ENCODE data around the gene ZNF407. TPM values are rescaled to one million over a fixed set of nuclear protein-coding genes. Genes with fewer than 3 reads are reported as not detected.

The ZNF407 gene, protein sequence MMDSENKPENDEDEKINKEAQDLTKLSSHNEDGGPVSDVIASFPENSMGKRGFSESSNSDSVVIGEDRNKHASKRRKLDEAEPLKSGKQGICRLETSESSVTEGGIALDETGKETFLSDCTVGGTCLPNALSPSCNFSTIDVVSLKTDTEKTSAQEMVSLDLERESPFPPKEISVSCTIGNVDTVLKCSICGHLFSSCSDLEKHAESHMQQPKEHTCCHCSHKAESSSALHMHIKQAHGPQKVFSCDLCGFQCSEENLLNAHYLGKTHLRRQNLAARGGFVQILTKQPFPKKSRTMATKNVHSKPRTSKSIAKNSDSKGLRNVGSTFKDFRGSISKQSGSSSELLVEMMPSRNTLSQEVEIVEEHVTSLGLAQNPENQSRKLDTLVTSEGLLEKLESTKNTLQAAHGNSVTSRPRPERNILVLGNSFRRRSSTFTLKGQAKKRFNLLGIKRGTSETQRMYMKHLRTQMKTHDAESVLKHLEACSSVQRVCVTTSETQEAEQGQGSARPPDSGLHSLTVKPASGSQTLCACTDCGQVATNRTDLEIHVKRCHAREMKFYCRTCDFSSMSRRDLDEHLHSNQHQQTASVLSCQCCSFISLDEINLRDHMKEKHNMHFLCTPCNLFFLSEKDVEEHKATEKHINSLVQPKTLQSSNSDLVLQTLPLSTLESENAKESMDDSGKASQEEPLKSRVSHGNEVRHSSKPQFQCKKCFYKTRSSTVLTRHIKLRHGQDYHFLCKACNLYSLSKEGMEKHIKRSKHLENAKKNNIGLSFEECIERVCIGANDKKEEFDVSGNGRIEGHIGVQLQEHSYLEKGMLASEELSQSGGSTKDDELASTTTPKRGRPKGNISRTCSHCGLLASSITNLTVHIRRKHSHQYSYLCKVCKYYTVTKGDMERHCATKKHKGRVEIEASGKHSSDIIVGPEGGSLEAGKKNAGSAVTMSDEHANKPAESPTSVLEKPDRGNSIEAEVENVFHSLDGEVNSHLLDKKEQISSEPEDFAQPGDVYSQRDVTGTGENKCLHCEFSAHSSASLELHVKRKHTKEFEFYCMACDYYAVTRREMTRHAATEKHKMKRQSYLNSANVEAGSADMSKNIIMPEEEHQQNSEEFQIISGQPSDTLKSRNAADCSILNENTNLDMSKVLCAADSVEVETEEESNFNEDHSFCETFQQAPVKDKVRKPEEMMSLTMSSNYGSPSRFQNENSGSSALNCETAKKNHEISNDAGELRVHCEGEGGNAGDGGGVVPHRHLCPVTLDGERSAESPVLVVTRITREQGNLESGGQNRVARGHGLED (N-terminal part only)
- polyA plus RNA-seq (2011; rRNA removed) (2.8 and 3.6 TPM in 2 replicates), polyA minus RNA-seq (2011; rRNA and poly(A)+ RNA removed) (21.4 and 24.9 TPM in 2 replicates)

DNA sequence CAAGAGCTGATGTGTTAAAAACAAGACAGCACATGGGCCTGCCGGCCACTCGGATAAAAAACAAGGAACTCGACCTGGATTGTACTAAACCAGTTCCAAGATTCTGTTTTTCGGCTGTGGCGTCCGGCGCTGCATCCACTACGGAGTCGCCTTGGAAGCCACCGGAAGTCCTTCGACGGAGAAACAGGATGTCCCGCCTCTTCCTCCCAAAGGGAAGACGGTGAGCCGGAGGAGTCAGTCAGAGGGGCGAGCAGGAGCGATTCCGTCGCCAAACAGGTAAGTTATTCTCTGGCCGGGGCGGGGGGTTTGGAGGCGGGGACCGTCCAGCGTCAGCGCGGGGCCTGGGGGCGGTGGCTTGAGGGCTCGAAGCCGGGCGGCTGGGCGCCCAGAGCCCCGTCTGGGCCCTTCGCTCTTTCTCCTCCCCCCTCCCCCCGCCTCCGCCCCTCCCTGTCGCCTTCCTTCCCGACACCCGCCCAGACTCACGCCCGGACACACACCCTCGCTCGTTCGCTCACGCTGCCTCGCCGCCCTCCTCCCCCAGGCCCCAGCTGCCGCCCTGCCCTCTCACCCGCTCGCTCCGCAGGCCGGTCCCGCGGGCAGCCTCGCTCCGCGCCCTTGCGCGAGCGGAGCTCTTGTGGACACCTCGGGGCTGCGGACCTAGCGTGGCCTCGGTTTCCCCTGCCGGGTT is at the start of gene ZNF407:
ZNF407 (plus strand) TSS at position 209 of the 688 bp plus-strand sequence. CDS start 33,150 bp downstream, outside the sequence.
- CTCF ChIA-PET, result interaction anchor here (0.6 to 1.2 kb wide), 2 partner anchors 48 to 1846 kb away, joined by 3 read pairs; no protein-coding TSS in a partner anchor
- no peaks in the 10 kb centered on the region for H3K27me3 ChIP-seq (ENCODE audit: control insufficient read depth, insufficient read depth, low read length)
- no peaks in the 10 kb centered on the region for H3K36me3 ChIP-seq (ENCODE audit: control insufficient read depth, insufficient read depth, low read length)
- TF ChIP-seq, protein P1, sequence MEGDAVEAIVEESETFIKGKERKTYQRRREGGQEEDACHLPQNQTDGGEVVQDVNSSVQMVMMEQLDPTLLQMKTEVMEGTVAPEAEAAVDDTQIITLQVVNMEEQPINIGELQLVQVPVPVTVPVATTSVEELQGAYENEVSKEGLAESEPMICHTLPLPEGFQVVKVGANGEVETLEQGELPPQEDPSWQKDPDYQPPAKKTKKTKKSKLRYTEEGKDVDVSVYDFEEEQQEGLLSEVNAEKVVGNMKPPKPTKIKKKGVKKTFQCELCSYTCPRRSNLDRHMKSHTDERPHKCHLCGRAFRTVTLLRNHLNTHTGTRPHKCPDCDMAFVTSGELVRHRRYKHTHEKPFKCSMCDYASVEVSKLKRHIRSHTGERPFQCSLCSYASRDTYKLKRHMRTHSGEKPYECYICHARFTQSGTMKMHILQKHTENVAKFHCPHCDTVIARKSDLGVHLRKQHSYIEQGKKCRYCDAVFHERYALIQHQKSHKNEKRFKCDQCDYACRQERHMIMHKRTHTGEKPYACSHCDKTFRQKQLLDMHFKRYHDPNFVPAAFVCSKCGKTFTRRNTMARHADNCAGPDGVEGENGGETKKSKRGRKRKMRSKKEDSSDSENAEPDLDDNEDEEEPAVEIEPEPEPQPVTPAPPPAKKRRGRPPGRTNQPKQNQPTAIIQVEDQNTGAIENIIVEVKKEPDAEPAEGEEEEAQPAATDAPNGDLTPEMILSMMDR (IDR thresholded peaks at IDR 0.05; ENCODE audit: insufficient read depth, low read depth, low read length), result no peak
- H3K4me3 ChIP-seq (ENCODE audit: low read depth, low read length), result peak within 1 kb of the TSS; percentile 93
- POLR2A ChIA-PET, result interaction anchor here (0.6 to 0.7 kb wide), 3 partner anchors 335 to 909 kb away, joined by 3 to 9 read pairs (median 5); no protein-coding TSS in a partner anchor
- DNase-seq (ENCODE audit: low read depth), result peak; percentile 41

- TF ChIP-seq, protein P1 (IDR thresholded peaks at IDR 0.05; ENCODE audit: insufficient read depth, low read depth, low read length), result no peak
- ChIA-PET POLR2A (no interaction called here), CTCF (interaction anchor here (1.2 to 3.0 kb wide), 2 partner anchors 53 to 195 kb away, joined by 6 to 94 read pairs; no protein-coding TSS in a partner anchor)
- Histone ChIP-seq H3K27me3 (ENCODE audit: control insufficient read depth, insufficient read depth, low read length) (peaks cover 9% of the 10 kb centered on the region), H3K4me3 (ENCODE audit: low read depth, low read length) (no peak overlapping the region), H3K36me3 (ENCODE audit: control insufficient read depth, insufficient read depth, low read length) (no peaks in the 10 kb centered on the region)
- no peak for DNase-seq (ENCODE audit: low read depth)
Observed at GRCh38 chr18:74549591-74550104, 48.0 kb upstream of the ZNF407 start.

- no peak for DNase-seq (ENCODE audit: low read depth)
- ChIA-PET POLR2A (no interaction called here), CTCF (interaction anchor here (0.6 to 3.0 kb wide), 8 partner anchors 14 to 959 kb away, joined by 3 to 94 read pairs (median 8); no protein-coding TSS in a partner anchor)
- Histone ChIP-seq H3K36me3 (ENCODE audit: control insufficient read depth, insufficient read depth, low read length) (no peaks in the 10 kb centered on the region), H3K4me3 (ENCODE audit: low read depth, low read length) (no peak overlapping the region), H3K27me3 (ENCODE audit: control insufficient read depth, insufficient read depth, low read length) (peaks cover 15% of the 10 kb centered on the region)
- TF ChIP-seq, protein P1 (IDR thresholded peaks at IDR 0.05; ENCODE audit: insufficient read depth, low read depth, low read length), result no peak
Observed at GRCh38 chr18:74550886-74551285, 46.8 kb upstream of the ZNF407 start.

- H3K36me3 ChIP-seq (ENCODE audit: control insufficient read depth, insufficient read depth, low read length), result no peaks in the 10 kb centered on the region
- CTCF ChIA-PET, result interaction anchor here (0.6 to 3.0 kb wide), 33 partner anchors 7 to 958 kb away, joined by 3 to 94 read pairs (median 4); partner anchors contain the start of gene CNDP1
- TF ChIP-seq, protein P1 (IDR thresholded peaks at IDR 0.05; ENCODE audit: insufficient read depth, low read depth, low read length), result no peak
- peaks cover 16% of the 10 kb centered on the region for H3K27me3 ChIP-seq (ENCODE audit: control insufficient read depth, insufficient read depth, low read length)
- POLR2A ChIA-PET, result interaction anchor here (0.5 kb wide), 1 partner anchor 215 kb away, joined by 3 read pairs; no protein-coding TSS in a partner anchor
- DNase-seq (ENCODE audit: low read depth), result no peak
- no peak overlapping the region for H3K4me3 ChIP-seq (ENCODE audit: low read depth, low read length)
Observed at GRCh38 chr18:74551452-74551851, 46.2 kb upstream of the ZNF407 start.
